Lower leg skin (tissue), 3 donors: Measurements from ENCODE around the gene RASD2.

Source experiments
- CTCF ChIP-seq, 3 donors: fragments of 450-650 bp; IDR thresholded peaks; one replicate each; pipeline ENCODE4 v1.5.1; 2016; ENCODE audit warnings: antibody characterized with exemption in 3 of 3, mild to moderate bottlenecking in 3 of 3, moderate library complexity in 2 of 3
- POLR2A ChIP-seq, 2 donors: fragments of 450-650 bp; IDR thresholded peaks; one replicate each; pipeline ENCODE4 v1.6.1; 2016 to 2017; ENCODE audit warnings: antibody characterized with exemption in 2 of 2, mild to moderate bottlenecking in 1 of 2, moderate library complexity in 1 of 2

DNA sequence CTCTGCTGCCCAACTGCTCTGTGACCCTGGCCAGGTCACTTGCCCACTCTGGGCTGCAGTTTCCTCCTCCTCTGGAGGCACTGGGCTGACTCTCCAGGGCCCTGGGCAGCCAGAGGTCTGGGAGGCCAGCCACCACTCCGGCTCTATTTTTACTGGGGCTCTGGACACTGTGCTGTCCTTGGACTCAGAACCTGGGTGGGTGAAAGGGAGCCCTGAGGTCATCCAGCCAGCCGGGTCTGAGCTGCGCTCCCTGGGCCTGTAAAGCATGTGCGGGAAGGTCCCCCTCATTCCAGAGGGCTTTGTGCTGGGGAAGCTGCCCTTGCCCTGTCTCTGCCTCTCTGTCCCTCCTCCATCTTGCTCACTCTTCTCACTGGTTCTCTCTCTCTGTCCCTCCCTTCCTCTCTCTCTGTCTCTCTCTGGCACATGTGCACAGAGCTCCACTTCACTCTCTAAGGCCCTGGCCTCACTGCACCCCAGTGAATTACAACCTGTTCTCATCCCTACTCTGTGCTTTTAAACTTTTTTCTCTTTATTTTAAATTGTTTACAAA, 51.9 kb downstream of the RASD2 start:
- TF ChIP-seq CTCF (IDR thresholded peaks at IDR 0.05), result no peak
- TF ChIP-seq POLR2A (IDR thresholded peaks at IDR 0.05), result no peak
